Kidney (tissue), 14 donors: ENCODE measurements around the gene CPN2. TPM values are rescaled to one million over a fixed set of nuclear protein-coding genes. Genes with fewer than 3 reads are reported as not detected.
A peak's percentile ranks its signal among the peaks of the same experiment; 100 is the strongest.

Experiments
- DNase-seq, 5 donors: peaks; one replicate each; pipeline ENCODE4 v3.0.0-alpha.2; 2013 to 2020
- FAIRE-seq: peaks from 2 replicates; lab custom pipeline; 2012; peaks lifted over from hg19 to GRCh38; lab: Jason Lieb, UNC
- H3K27ac ChIP-seq, 2 donors: one replicate each; pipeline ENCODE4 v1.7.0; 2013; ENCODE audit warnings: low read depth in 2 of 2, low read length in 2 of 2, inconsistent platforms in 1 of 2
- H3K27me3 ChIP-seq: one replicate; pipeline ENCODE4 v1.7.1; 2013; ENCODE audit warnings: low read length, inconsistent platforms; ENCODE audit not compliant: control insufficient read depth, insufficient read depth
- H3K36me3 ChIP-seq, 3 donors: one replicate each; pipeline versions ENCODE4 v1.7.0 to v1.7.1; 2013; ENCODE audit warnings: low read length in 3 of 3, control low read depth in 1 of 3, inconsistent platforms in 1 of 3; ENCODE audit not compliant: insufficient read depth in 3 of 3, control insufficient read depth in 2 of 3
- H3K4me1 ChIP-seq, 3 donors: one replicate each; pipeline versions ENCODE4 v1.7.0 to v1.7.1; 2013; ENCODE audit warnings: low read length in 3 of 3, inconsistent platforms in 1 of 3, low read depth in 1 of 3; ENCODE audit not compliant: control insufficient read depth in 2 of 3, insufficient read depth in 2 of 3
- H3K4me3 ChIP-seq, 3 donors: one replicate each; pipeline versions ENCODE4 v1.7.0 to v1.8.1; 2013; ENCODE audit warnings: low read length in 3 of 3, control low read depth in 1 of 3, inconsistent platforms in 1 of 3
- H3K9ac ChIP-seq, 3 donors: one replicate each; pipeline versions ENCODE4 v1.7.0 to v1.7.1; 2013; ENCODE audit warnings: low read length in 3 of 3, control low read depth in 1 of 3, inconsistent platforms in 1 of 3
- H3K9me3 ChIP-seq, 3 donors: one replicate each; pipeline versions ENCODE4 v1.7.0 to v1.7.1; 2013; ENCODE audit warnings: low read length in 3 of 3, control low read depth in 1 of 3, inconsistent platforms in 1 of 3; ENCODE audit not compliant: control insufficient read depth in 2 of 3, insufficient read depth in 1 of 3
- CTCF ChIP-seq: IDR thresholded peaks from 3 replicates; pipeline ENCODE4 v1.5.1; 2012; ENCODE audit warnings: mild to moderate bottlenecking, moderate library complexity, borderline replicate concordance; ENCODE audit not compliant: insufficient read depth; ENCODE audit errors: extremely low read depth
- intact Hi-C: fragments of 100-400 bp; cut with DNase I; formaldehyde crosslinking; loops from one replicate; pipeline ENCODE4 v1.11.1; 2022
- polyA plus RNA-seq: library from polyadenylated mRNA; stranded (reverse); fragments of 350-450 nt; fragmentation: Illumina TruSeq; extraction: RNeasy Lipid Tissue Mini Kit (QIAGEN cat#74804); gene quantifications from one replicate; pipeline ENCODE4 v1.2.3, GENCODE V29; 2014; ENCODE audit warnings: low read depth, low replicate concordance; ENCODE audit not compliant: insufficient read depth
- total RNA-seq: library from RNA; stranded (reverse); fragmentation: NEBNext Ultra II Directional; extraction: Animal tissue kit (Norgen Biotek cat#: 25700); gene quantifications from one replicate; pipeline ENCODE4 v1.2.1, GENCODE V29; 2021
- donor health status: control.
- donor health status: control.
- donor health status: control.
- donor health status: control.
- donor health status: control.
- donor health status: DM: yes; HTN: yes; CAD: no.
- donor health status: Normal renal cell carcinoma (clear cell type).

CPN2 gene
- total and polyA plus RNA-seq, 2 donors from 2014 or later = 0.72 to 15.8 TPM

- peak in 1 of 5 donors; percentile 46 for DNase-seq
- Histone ChIP-seq H3K27ac (no peak overlapping the region), H3K9ac (no peak overlapping the region)
Observed at GRCh38 chr3:194381460-194381875, 30.3 kb upstream of the CPN2 start.

GRCh38 chr3:194380326-194380725 lies 29.2 kb upstream of the CPN2 start:
- no peak overlapping the region for H3K27ac ChIP-seq
- no peaks in the 10 kb centered on the region for H3K9me3 ChIP-seq
- DNase-seq (no peak), FAIRE-seq (no peak)
- no peaks in the 10 kb centered on the region for H3K4me1 ChIP-seq
- no peak overlapping the region for H3K9ac ChIP-seq
- no peaks in the 10 kb centered on the region for H3K36me3 ChIP-seq
- H3K27me3 ChIP-seq = no peaks in the 10 kb centered on the region
- intact Hi-C loops = no loop called here
- H3K4me3 ChIP-seq = no peak overlapping the region
- TF ChIP-seq CTCF = no peak

More at GRCh38 chr3:194381460-194381875, 30.3 kb upstream of the CPN2 start:
- H3K4me1 ChIP-seq = no peaks in the 10 kb centered on the region
- FAIRE-seq = no peak
- no peak overlapping the region for H3K4me3 ChIP-seq
- no peak for TF ChIP-seq CTCF
- H3K36me3 ChIP-seq = no peaks in the 10 kb centered on the region
- no peaks in the 10 kb centered on the region for H3K27me3 ChIP-seq
- intact Hi-C loops = no loop called here
- no peaks in the 10 kb centered on the region for H3K9me3 ChIP-seq

- TF ChIP-seq CTCF = no peak
- H3K27ac ChIP-seq = no peak overlapping the region
- H3K4me1 ChIP-seq = no peaks in the 10 kb centered on the region
- H3K9me3 ChIP-seq = no peaks in the 10 kb centered on the region
- H3K36me3 ChIP-seq = no peaks in the 10 kb centered on the region
- intact Hi-C loops = no loop called here
- DNase-seq = peak in 1 of 5 donors; percentile 14
- no peaks in the 10 kb centered on the region for H3K27me3 ChIP-seq
- H3K4me3 ChIP-seq = no peak overlapping the region
- no peak overlapping the region for H3K9ac ChIP-seq
- no peak for FAIRE-seq
Observed at GRCh38 chr3:194379651-194380050, 28.5 kb upstream of the CPN2 start.

- Histone ChIP-seq H3K36me3 (no peaks in the 10 kb centered on the region), H3K27me3 (no peaks in the 10 kb centered on the region), H3K4me3 (no peak overlapping the region), H3K9ac (no peak overlapping the region), H3K27ac (no peak overlapping the region), H3K4me1 (no peaks in the 10 kb centered on the region), H3K9me3 (no peaks in the 10 kb centered on the region)
- intact Hi-C loops = no loop called here
- DNase-seq (no peak), FAIRE-seq (no peak)
- no peak for TF ChIP-seq CTCF
Observed at GRCh38 chr3:194379231-194379630, 28.1 kb upstream of the CPN2 start.
